CMK (cell line): Measurements from ENCODE around the gene CD22.
"Not testable (repeated sequence)": the region's sequence is repeated elsewhere in the genome, so short reads cannot be mapped to it uniquely, and the experiment has no call there.

ENCODE experiments used
- DNase-seq: peaks from one replicate; pipeline ENCODE4 v3.0.0-alpha.2; 2010; ENCODE audit warnings: low read depth

Gene CD22

DNA sequence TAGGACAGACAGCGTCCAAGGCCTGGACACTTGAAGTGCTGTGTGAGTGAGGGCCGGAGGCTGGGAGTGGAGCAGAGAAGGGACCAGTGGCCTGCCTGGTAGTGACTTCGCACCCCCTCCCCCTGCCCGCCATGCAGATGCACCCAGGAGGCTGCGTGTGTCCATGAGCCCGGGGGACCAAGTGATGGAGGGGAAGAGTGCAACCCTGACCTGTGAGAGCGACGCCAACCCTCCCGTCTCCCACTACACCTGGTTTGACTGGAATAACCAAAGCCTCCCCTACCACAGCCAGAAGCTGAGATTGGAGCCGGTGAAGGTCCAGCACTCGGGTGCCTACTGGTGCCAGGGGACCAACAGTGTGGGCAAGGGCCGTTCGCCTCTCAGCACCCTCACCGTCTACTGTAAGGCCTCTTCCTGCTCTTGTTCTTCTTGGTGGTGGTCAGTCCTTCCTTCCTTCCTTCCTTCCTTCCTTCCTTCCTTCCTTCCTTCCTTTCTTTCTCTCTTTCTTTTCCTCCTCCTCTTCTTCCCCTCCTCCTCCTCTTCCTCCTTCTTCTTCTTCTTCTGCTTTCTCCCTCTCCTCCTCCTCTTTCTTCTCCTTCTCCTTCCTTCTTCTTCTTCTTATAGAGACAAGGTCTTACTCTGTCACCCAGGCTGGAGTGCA is 12.7 kb downstream of the CD22 start:
- no peak for DNase-seq

DNA sequence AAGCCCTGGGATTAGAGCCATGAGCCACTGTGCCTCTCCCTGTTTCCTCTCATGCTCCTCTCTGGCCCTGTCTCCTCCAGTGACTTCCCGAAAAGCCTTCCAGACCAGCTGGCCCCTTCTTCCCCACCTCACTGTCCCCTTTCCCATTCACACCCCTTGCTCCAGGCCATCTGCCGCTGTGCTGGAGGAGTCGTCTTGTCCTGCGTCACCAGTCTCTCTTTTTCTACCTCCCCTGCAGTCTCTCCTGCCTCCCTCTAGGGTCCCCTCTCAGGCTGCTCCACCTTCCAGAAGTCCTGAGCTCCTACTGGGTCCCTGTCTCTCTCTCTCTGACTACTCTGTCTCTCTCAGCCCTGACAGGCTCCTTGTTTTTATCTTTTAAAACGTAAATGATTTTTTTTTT is 13.4 kb downstream of the CD22 start:
- no peak for DNase-seq

DNA sequence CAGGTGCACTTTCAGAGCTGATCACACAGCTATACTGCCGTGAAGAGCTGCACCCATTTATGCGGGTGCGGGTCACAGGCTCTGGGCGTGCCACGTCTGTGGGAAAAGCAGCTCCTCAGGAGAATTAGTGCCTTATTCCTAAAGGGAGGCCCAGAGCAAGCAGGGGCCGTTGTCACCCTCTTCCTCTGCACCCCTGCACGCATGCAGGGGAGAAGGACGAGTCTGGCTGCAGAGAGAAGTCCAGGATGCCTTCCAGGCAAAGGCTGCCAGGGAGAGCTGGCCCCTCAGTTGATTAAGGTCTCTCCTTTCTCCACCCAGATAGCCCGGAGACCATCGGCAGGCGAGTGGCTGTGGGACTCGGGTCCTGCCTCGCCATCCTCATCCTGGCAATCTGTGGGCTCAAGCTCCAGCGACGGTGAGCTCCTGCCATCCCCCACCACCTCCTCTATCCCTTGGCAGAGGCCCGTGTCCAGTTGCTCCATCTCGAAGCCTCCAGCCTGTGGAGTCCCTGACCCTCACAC is 15.6 kb downstream of the CD22 start:
- DNase-seq = no peak

DNA sequence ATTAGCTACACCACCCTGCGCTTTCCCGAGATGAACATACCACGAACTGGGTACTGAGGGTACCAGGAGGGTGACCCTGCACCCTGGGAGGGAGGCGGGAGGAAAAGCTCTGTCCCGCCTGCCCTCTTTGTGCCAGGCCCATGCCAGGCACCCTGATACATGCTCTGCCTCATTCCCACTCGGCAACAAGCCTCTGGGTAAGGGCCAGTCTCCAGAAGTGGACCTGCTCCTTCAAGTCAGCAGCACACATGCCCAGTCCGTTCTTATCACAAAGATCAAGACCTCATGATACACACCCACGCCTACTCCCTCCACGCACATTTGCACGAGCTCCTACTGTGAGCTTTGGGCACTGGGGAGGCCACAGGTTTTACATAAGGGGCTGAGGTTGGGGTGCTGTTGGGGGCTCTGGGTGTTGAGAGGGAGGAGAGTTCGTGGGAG is 16.7 kb downstream of the CD22 start:
- no peak for DNase-seq

DNA sequence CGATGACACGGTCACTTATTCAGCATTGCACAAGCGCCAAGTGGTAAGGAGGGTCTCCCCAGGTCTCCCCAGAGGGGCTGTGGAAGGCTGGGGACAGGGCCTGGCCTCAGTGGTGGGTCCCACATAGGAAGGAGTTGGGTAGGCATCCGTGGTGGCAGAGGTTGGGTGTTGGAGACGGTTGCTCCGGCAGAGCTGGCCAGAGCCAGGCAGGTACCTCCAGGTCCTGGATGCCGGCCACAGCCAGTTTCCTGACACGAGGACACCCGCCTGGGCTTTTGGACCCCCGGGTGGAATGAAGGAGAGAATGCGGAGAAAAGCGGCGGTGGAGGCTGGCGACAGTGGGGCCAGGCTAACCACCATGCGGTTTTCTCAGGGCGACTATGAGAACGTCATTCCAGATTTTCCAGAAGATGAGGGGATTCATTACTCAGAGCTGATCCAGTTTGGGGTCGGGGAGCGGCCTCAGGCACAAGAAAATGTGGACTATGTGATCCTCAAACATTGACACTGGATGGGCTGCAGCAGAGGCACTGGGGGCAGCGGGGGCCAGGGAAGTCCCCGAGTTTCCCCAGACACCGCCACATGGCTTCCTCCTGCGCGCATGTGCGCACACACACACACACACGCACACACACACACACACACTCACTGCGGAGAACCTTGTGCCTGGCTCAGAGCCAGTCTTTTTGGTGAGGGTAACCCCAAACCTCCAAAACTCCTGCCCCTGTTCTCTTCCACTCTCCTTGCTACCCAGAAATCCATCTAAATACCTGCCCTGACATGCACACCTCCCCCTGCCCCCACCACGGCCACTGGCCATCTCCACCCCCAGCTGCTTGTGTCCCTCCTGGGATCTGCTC is 17.4 kb downstream of the CD22 start:
- DNase-seq = no peak

DNA sequence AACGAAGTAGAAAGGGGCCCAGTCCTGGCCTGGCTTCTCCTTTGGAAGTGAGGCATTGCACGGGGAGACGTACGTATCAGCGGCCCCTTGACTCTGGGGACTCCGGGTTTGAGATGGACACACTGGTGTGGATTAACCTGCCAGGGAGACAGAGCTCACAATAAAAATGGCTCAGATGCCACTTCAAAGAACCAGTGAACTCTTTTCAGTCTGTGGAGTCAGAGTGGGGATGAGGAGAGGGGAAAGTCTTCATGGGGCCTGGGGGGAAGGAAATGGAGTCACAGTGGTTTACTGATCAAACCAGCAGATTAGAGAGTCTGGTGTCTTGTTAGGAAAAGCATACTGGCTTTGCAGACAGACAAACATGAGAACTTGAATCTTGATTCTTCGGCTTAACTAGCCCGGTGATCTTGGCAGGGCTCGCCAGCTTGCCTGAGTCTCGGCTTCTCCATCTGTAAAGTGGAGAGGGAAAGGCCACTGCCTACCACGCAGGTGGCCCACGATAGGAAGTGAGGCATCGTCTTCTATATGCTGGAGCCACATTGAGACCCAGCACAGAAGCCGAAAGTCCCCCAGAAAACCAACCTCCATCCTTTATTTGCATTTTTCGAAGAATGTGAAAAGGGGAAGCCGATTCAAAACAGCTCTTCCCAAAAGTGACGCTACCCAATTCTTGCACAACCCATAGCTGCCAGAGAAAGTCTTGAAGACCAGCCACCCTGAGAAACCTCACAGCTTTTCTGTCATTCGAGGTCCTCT is 18.4 kb downstream of the CD22 start, which contains the start of gene FFAR1:
TSS of gene FFAR1 (plus strand) at position 732 of the 759 bp plus-strand sequence. CDS start 3,650 bp downstream, outside the sequence.
- no peak for DNase-seq

DNA sequence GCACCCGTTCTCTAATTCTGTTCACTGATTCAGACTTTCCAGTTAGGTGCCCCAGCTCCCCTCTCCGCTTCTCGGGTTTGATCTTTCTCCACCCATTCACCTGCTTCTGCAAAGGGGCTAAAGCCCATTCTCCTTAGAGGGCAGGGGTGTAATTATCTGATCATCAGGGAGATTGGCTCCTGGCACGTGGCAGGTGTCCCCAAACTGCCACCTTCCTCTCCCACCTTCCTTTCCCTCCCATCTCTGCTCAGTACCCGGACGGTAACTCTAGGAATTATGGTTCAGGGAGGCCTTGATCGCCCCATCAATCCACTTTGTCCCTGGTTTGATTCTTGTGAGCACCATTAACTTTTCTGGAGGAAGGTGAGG is 18.9 kb downstream of the CD22 start:
- DNase-seq = no peak

DNA sequence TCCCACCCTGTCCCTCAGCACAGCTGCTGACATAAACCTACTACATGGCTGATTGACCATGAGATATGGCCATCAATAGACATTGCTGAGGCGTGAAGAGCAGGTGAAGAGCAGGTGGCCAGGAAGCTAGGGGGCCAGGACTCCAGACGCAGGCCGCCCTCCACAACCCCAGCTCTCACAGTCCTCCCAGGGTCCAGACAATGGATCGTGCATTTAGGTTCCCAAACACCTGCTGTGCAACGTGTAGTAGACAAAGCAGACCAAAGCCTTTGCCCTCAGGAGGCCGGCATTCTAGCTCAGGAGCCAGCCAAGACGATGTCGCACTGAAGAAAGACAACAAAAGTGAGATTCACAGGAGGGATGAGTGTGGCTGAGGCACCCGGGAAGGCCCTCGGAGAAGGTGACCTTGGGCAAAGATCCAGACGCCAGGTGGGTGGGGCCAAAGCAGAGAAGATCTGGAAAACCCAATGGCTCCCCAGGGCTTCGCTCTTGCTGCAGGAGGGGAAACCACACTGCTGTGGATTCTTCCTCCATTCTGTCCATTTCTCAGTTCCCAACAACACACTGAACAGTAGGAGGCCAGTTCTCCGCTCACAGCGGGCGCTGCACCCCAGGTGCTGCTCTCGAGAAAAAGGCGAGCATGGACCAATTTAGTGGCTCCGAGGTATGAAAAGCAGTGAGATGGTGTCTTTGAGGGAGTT is 20.1 kb downstream of the CD22 start:
- DNase-seq = no peak

DNA sequence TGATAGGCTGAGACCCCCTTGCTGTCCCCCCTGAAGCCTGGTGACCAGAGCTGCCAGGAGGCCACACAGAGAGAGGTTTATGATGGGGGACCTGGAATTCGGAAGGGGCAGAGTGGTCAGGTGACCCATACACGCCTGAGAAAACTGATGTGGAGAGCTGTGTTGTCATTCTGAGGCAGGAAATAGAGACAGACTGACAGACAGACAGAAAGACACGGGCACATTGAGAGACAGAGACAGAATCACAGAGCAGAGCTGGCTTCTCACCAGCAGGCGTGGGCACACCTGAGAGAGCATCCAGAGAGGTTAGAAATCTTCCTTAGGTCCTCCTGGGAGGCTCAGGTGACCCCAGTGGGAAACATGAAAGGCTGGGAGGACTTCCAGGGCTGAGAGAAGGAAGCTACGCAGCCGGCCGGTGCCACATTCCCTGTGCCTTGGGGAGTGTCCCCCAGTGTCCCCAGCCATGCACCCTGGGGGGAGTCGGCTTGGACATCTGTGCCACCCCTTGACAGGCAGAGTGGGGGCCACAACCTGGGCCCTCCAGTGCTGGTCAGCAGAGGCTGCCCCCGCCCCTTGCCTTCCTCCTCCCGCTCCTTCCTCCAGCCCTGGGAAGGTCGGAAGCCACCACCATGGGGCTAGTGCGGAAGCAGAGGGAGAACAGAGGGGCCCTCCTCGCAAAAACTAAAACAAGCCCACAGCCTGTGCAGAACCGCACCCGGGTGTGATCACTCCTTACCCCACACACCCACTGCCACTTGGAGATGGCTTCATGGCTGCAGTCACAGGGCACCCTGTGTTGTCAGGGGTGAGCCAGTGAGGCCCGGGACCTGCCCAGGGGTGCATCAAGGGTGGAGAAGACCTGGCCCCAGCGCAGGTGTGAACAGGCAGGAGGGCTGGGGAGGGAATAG is 20.9 kb downstream of the CD22 start:
- no peak for DNase-seq

DNA sequence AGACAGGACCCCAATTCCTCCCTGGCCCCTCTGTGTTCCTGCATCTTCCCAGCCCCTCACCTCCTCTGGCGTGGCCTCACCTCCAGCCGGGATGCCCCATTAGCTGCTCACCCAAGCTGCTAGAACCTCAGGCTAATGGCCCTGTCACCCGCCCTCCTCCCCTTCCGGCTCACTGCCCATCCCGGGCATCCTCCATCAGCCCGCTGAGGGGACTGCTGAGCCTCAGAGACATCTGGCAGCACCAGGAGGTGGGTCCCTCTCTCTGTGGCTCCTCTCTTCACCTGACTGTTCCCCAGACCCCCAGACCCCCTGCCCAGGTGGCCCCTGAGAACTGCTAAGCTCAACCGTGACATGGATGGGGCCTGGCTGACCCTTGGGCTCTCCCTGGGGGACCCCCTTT is 21.6 kb downstream of the CD22 start:
- DNase-seq = no peak

DNA sequence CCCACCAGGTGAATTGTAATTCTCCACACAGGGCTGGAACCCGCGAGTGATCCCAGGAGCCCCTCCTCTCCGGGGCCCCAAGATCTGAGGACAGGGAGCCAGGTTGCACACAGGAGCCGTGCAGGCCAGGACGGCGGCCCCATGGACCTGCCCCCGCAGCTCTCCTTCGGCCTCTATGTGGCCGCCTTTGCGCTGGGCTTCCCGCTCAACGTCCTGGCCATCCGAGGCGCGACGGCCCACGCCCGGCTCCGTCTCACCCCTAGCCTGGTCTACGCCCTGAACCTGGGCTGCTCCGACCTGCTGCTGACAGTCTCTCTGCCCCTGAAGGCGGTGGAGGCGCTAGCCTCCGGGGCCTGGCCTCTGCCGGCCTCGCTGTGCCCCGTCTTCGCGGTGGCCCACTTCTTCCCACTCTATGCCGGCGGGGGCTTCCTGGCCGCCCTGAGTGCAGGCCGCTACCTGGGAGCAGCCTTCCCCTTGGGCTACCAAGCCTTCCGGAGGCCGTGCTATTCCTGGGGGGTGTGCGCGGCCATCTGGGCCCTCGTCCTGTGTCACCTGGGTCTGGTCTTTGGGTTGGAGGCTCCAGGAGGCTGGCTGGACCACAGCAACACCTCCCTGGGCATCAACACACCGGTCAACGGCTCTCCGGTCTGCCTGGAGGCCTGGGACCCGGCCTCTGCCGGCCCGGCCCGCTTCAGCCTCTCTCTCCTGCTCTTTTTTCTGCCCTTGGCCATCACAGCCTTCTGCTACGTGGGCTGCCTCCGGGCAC is 22.6 kb downstream of the CD22 start:
- DNase-seq = no peak

DNA sequence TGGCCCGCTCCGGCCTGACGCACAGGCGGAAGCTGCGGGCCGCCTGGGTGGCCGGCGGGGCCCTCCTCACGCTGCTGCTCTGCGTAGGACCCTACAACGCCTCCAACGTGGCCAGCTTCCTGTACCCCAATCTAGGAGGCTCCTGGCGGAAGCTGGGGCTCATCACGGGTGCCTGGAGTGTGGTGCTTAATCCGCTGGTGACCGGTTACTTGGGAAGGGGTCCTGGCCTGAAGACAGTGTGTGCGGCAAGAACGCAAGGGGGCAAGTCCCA is 23.1 kb downstream of the CD22 start:
- no peak for DNase-seq

DNA sequence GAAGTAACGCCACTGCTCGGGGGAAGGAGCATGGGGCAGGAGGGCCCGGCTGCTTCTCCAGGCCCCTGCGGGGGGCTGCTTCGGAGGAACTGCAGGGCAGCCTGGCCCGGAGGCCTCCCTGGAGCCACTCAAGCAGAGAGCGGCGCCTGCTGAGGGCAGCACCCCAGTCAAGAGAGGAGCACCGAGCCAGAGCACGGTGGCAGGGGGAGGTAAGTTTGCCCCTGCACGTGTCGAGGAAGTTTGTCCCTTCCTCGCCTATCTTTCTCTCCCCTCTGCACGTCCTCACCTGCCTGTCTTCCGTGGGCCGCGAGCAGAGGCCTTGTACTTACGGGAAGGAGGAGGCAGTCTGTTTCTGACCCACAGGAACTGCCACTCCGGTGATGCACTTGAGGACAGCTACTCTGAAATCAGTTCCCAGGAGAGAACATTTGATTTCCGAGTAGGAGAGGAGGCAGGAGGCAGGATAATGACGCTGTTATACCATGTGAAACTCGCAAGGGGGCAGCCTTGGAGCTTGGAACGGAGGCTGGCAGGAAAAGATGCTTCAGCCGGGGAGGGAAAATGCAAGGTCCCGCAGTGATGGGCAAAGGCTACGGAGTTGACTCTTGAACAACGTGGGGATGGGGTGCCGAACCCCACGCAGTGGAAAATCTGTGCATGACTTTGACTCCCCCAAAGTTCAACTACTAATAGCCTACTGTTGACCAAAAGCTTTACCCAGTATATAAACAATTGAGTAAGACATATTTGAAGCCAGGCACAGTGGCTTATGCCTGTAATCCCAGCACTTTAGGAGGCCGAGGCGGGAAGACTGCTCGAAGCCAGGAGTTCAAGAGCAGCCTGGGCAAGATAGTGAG is 23.7 kb downstream of the CD22 start:
- peak; percentile 30 for DNase-seq

DNA sequence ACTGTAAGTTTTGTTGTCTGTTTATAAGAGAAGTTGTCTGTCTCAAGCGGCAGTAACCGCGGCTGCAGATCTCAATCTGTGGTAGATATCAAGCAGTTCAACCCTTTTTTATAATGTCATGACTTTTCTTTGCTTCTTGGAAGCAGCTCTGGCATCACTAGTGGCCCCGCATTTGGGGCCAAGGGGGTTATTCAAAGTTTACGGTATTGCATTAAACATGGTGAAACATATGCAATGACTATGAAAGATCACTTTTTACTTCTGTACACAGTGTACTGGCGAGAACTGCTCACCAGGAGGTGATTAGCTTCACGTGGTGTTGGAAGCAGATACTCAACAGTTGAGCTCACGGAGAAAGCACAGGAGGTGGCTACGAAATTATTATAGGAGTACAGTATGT is 24.6 kb downstream of the CD22 start:
- no peak for DNase-seq

DNA sequence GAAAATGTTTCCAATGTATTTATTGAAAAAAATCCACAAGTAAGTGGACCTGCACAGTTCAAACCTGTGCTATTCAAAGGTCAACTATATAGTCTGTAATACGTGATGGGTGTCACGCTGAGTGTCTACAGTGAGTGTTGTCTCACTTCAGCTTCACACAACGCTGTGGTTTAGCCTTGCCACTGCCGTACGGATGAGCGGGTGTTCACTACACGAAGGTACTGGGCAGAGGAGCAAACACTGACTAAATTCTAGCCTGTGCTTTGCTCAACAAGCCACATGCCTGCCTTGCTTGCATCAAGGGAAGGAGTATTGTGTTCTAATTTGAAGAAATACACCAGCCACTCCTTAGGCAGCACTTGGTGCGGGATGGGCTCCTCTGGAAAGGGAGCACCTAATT is 25.9 kb downstream of the CD22 start:
- DNase-seq = no peak

DNA sequence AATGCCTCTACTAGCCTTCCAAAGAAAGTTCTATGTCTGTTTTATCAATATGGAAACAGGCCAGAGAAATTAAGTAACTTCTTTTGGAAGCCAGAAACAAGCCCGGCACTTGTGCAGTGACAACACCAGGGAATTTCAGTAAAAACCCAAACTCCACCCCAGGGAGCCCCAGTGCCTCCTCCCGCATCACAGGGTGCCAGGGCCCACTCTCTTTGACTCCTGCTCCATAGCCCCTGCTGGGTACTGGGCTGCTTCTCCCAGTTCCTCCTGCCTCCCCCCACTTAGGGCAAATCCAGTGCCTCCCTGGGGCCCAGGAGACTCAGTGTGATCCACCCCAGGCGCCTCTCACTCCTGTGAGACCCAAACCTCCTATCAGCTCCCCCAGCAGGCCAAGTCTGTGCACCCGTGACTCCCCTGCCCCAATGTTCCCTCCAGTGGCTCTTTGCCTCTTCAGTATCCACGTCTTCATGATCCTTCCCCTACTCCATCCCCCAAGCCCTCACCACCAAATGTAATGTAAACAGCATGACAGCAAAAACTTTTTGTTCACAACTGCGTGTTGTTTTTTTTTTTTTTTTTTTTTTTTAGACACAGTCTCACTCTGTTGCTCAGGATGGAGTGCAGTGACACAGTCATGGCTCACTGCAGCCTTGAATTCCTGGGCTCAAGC is 26.9 kb downstream of the CD22 start:
- DNase-seq = no peak

DNA sequence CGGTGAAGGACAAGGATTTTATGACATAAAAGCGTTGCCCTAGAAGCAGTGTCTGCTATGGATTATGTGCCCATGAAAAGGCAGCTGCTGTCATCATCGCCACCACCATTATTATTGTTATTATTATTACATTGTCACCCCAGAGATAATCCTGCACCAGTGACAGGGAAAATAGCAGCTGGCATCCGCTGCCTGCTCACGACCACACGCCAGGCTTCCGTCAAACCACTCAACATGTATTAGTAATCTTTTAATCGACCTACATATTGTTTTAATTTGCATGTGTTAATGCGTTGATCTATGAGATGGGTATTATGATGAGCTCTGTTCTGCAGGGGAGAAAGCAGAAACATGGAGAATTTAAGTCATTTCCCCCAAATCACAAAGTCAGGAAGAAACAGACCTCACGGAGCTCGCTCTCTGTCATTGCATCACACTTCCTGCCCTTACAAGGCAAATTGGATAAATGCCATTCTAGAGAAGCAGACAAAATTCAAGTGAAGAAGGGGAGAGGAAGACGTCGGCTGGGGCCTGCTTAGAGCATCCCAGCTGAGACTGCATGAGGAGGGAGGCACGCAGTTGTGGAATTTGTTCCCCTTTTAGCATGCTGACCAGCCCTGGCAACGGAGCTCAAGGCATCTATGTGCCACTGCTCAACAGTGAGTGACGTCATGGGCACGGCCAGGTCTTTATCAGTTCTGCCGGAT is 29.0 kb downstream of the CD22 start, which contains the start of gene FFAR3:
TSS of gene FFAR3 (plus strand) at position 594 of the 707 bp plus-strand sequence. CDS start 431 bp downstream, outside the sequence.
- no peak for DNase-seq

DNA sequence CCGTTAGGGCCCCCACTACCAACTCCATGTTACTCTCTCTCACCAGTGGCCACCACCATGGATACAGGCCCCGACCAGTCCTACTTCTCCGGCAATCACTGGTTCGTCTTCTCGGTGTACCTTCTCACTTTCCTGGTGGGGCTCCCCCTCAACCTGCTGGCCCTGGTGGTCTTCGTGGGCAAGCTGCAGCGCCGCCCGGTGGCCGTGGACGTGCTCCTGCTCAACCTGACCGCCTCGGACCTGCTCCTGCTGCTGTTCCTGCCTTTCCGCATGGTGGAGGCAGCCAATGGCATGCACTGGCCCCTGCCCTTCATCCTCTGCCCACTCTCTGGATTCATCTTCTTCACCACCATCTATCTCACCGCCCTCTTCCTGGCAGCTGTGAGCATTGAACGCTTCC is 29.8 kb downstream of the CD22 start:
- DNase-seq = not testable (repeated sequence)
